ENCODE results near the gene PDILT. TPM values are rescaled to one million over a fixed set of nuclear protein-coding genes. Genes with fewer than 3 reads are reported as not detected.
A peak's percentile ranks its signal among the peaks of the same experiment; 100 is the strongest.

The PDILT gene
- total RNA-seq, 1 experiment from 2014 or later, result not detected

DNA sequence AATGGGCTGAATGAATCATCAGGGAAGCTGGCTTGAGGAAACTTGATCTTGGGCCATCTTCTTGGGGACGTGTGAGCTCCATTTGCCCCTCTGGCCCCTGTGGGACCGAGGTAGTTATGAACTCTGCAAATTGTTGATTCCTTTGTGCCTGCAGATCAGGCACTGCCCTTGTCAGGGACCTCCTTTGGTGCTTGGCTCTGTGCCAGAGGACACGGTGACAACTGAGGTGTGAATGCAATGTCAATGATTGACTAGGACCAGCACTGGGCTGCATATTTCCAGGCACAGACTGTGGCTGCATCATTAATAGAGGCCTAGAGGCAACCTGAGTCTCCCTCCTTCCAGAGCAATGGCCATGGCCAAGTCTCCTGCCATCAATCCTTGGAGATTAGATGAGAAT lies 23.8 kb downstream of the PDILT start:
- TF ChIP-seq EZH2 (IDR thresholded peaks at IDR 0.05; ENCODE audit: low read length, unreplicated experiment) (no peak), EZH2phosphoT487 (IDR thresholded peaks at IDR 0.05; ENCODE audit: borderline replicate concordance, low read length) (no peak)
- TF ChIP-seq, protein P1, sequence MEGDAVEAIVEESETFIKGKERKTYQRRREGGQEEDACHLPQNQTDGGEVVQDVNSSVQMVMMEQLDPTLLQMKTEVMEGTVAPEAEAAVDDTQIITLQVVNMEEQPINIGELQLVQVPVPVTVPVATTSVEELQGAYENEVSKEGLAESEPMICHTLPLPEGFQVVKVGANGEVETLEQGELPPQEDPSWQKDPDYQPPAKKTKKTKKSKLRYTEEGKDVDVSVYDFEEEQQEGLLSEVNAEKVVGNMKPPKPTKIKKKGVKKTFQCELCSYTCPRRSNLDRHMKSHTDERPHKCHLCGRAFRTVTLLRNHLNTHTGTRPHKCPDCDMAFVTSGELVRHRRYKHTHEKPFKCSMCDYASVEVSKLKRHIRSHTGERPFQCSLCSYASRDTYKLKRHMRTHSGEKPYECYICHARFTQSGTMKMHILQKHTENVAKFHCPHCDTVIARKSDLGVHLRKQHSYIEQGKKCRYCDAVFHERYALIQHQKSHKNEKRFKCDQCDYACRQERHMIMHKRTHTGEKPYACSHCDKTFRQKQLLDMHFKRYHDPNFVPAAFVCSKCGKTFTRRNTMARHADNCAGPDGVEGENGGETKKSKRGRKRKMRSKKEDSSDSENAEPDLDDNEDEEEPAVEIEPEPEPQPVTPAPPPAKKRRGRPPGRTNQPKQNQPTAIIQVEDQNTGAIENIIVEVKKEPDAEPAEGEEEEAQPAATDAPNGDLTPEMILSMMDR (conservative IDR thresholded peaks at IDR 0.05; ENCODE audit: low read depth, low read length), result no peak
- intact Hi-C loops (cut with micrococcal nuclease), result no loop called here
- H3F3A ChIP-seq (ENCODE audit: low read length, unreplicated experiment), result no peaks in the 10 kb centered on the region
- H3K27ac ChIP-seq (ENCODE audit: low read length), result no peak overlapping the region
- ATAC-seq (no peak), DNase-seq (no peak)
- ChIA-PET POLR2A (ENCODE audit: unreplicated experiment) (no interaction called here), CTCF (no interaction called here)
- H3K4me1 ChIP-seq (ENCODE audit: insufficient read depth, low read length), result no peaks in the 10 kb centered on the region
- H3K27me3 ChIP-seq (ENCODE audit: low read length), result no peaks in the 10 kb centered on the region
- no peaks in the 10 kb centered on the region for H3K36me3 ChIP-seq (ENCODE audit: low read depth, low read length)
- no peak overlapping the region for H2AFZ ChIP-seq (ENCODE audit: low read length)
- no peak overlapping the region for H3K4me2 ChIP-seq (ENCODE audit: low read length)
- H3K9ac ChIP-seq (ENCODE audit: low read length), result no peak overlapping the region
- H3K4me3 ChIP-seq (ENCODE audit: low read length), result no peak overlapping the region
- no TSS peak for BruUV-seq (replicated peaks)
- no peaks in the 10 kb centered on the region for H3K79me2 ChIP-seq (ENCODE audit: low read length)
- no peaks in the 10 kb centered on the region for H3K9me3 ChIP-seq (ENCODE audit: low read length)
- H4K20me1 ChIP-seq (ENCODE audit: low read length), result no peaks in the 10 kb centered on the region
- H3K9me2 ChIP-seq (replicated peaks; ENCODE audit: low read length), result no peaks in the 10 kb centered on the region

DNA sequence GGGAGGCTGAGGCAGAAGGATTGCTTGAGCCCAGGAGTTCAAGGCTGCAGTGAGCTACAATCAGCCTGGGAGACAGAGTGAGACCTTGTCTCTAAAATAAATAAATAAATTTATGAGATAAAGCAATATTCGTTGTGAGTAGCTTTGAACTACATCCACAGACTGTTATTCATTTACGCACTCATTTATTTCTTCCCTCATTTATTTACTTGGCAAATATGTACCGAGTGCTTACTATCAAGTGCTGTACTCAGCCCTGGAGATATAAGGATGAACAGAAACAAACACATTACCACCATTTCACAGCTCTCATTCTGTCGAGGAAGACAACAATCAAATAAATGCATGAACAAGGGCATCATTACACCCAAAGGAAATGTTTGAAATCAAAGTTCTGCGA lies 27.4 kb downstream of the PDILT start:
- no TSS peak for BruUV-seq (replicated peaks)
- no peak overlapping the region for H2AFZ ChIP-seq (ENCODE audit: low read length)
- no peak overlapping the region for H3K9ac ChIP-seq (ENCODE audit: low read length)
- no peaks in the 10 kb centered on the region for H4K20me1 ChIP-seq (ENCODE audit: low read length)
- no peaks in the 10 kb centered on the region for H3K4me1 ChIP-seq (ENCODE audit: insufficient read depth, low read length)
- no peaks in the 10 kb centered on the region for H3F3A ChIP-seq (ENCODE audit: low read length, unreplicated experiment)
- no peaks in the 10 kb centered on the region for H3K36me3 ChIP-seq (ENCODE audit: low read depth, low read length)
- ChIA-PET CTCF (no interaction called here), POLR2A (ENCODE audit: unreplicated experiment) (no interaction called here)
- DNase-seq (no peak), ATAC-seq (no peak)
- intact Hi-C loops (cut with micrococcal nuclease), result no loop called here
- H3K27me3 ChIP-seq (ENCODE audit: low read length), result no peaks in the 10 kb centered on the region
- no peak overlapping the region for H3K4me2 ChIP-seq (ENCODE audit: low read length)
- TF ChIP-seq EZH2 (IDR thresholded peaks at IDR 0.05; ENCODE audit: low read length, unreplicated experiment) (no peak), EZH2phosphoT487 (IDR thresholded peaks at IDR 0.05; ENCODE audit: borderline replicate concordance, low read length) (no peak)
- TF ChIP-seq, protein P1 (conservative IDR thresholded peaks at IDR 0.05; ENCODE audit: low read depth, low read length), result no peak
- H3K79me2 ChIP-seq (ENCODE audit: low read length), result no peaks in the 10 kb centered on the region
- no peak overlapping the region for H3K4me3 ChIP-seq (ENCODE audit: low read length)
- no peaks in the 10 kb centered on the region for H3K9me2 ChIP-seq (replicated peaks; ENCODE audit: low read length)
- H3K27ac ChIP-seq (ENCODE audit: low read length), result no peak overlapping the region
- no peaks in the 10 kb centered on the region for H3K9me3 ChIP-seq (ENCODE audit: low read length)

DNA sequence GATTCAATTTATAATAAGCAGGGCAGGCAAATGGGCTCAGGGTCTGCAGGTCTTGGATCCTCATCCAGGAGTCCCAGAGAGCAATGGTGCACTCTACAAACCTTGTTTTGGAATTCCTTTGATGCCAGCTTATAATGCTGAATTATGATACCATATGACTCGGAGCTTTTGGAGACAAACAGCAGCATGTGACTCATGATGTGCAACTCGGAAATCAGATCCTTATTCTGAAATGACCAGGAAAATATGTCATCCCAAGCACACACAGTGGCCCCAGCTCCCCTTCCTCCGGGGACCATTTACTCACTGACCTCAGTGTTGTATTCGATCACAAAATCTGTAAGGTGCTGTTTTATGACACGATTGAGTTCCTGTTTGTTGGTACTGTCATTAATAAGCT lies 31.8 kb downstream of the PDILT start:
- no peaks in the 10 kb centered on the region for H3K79me2 ChIP-seq (ENCODE audit: low read length)
- TF ChIP-seq EZH2phosphoT487 (IDR thresholded peaks at IDR 0.05; ENCODE audit: borderline replicate concordance, low read length) (no peak), EZH2 (IDR thresholded peaks at IDR 0.05; ENCODE audit: low read length, unreplicated experiment) (no peak)
- TF ChIP-seq, protein P1 (conservative IDR thresholded peaks at IDR 0.05; ENCODE audit: low read depth, low read length), result no peak
- H3K4me2 ChIP-seq (ENCODE audit: low read length), result no peak overlapping the region
- ChIA-PET CTCF (no interaction called here), POLR2A (ENCODE audit: unreplicated experiment) (no interaction called here)
- intact Hi-C loops (cut with micrococcal nuclease), result no loop called here
- no peak overlapping the region for H3K9ac ChIP-seq (ENCODE audit: low read length)
- no peaks in the 10 kb centered on the region for H3K9me3 ChIP-seq (ENCODE audit: low read length)
- BruUV-seq (replicated peaks), result no TSS peak
- DNase-seq (peak; percentile 48), ATAC-seq (no peak)
- H3K9me2 ChIP-seq (replicated peaks; ENCODE audit: low read length), result no peaks in the 10 kb centered on the region
- H3K27me3 ChIP-seq (ENCODE audit: low read length), result no peaks in the 10 kb centered on the region
- H3K4me1 ChIP-seq (ENCODE audit: insufficient read depth, low read length), result no peaks in the 10 kb centered on the region
- no peaks in the 10 kb centered on the region for H3F3A ChIP-seq (ENCODE audit: low read length, unreplicated experiment)
- H2AFZ ChIP-seq (ENCODE audit: low read length), result no peak overlapping the region
- no peaks in the 10 kb centered on the region for H4K20me1 ChIP-seq (ENCODE audit: low read length)
- no peaks in the 10 kb centered on the region for H3K36me3 ChIP-seq (ENCODE audit: low read depth, low read length)
- H3K27ac ChIP-seq (ENCODE audit: low read length), result no peak overlapping the region
- no peak overlapping the region for H3K4me3 ChIP-seq (ENCODE audit: low read length)
